Endothelial cell of umbilical vein (primary cell): ENCODE data around the gene MAPK13. TPM values are rescaled to one million over a fixed set of nuclear protein-coding genes. Genes with fewer than 3 reads are reported as not detected.

Experiments
- BruUV-seq: library from RNA; stranded (reverse); fragments of 400-500 nt; replicated peaks from 2 replicates; lab custom pipeline; 2021; lab: Mats Ljungman, UMichigan
- CTCF ChIA-PET: fragments of 300-600, 350-600 bp; sonication (Branson Sonifier 250); formaldehyde crosslinking; loops from one replicate; lab custom pipeline; 2021; ENCODE audit warnings: antibody characterized with exemption, inconsistent platforms; lab: Charles Lee
- POLR2A ChIA-PET: fragments of 300-600, 350-600 bp; sonication (Branson Sonifier 250); formaldehyde crosslinking; loops from one replicate; lab custom pipeline; 2021; ENCODE audit warnings: antibody characterized with exemption, inconsistent platforms; lab: Charles Lee
- DNase-seq: peaks from one replicate; pipeline ENCODE4 v3.0.0-alpha.2; 2011; ENCODE audit warnings: low read depth, low spot score
- FAIRE-seq: peaks from 2 replicates; lab custom pipeline; 2011; peaks lifted over from hg19 to GRCh38; lab: Jason Lieb, UNC
- H2AFZ ChIP-seq: 2 replicates; pipeline ENCODE4 v1.6.0; 2012; ENCODE audit warnings: low read depth, low read length, control low read depth, inconsistent platforms
- H3K27ac ChIP-seq: 2 replicates; pipeline ENCODE4 v1.5.1; 2011; ENCODE audit warnings: low read depth, mild to moderate bottlenecking, control low read depth, low read length, moderate library complexity; ENCODE audit not compliant: insufficient read depth
- H3K27me3 ChIP-seq, 2 experiments: 2 replicates each; pipeline versions ENCODE4 v1.6.0 to v1.6.1; 2011; ENCODE audit warnings: low read length in 2 of 2, mixed read lengths in 1 of 2; ENCODE audit not compliant: control insufficient read depth in 2 of 2, insufficient read depth in 2 of 2
- H3K36me3 ChIP-seq, 2 experiments: 2 replicates in 1 of 2; 3 replicates in 1 of 2; pipeline ENCODE4 v1.5.1; 2011; ENCODE audit warnings: low read length in 2 of 2, mild to moderate bottlenecking in 1 of 2, moderate library complexity in 1 of 2; ENCODE audit not compliant: control insufficient read depth in 2 of 2, insufficient read depth in 2 of 2; ENCODE audit errors: extremely low read depth in 1 of 2
- H3K4me1 ChIP-seq: 3 replicates; pipeline ENCODE4 v1.5.1; 2011; ENCODE audit warnings: mild to moderate bottlenecking, low read length; ENCODE audit not compliant: control insufficient read depth, insufficient read depth; ENCODE audit errors: extremely low read depth
- H3K4me2 ChIP-seq: 2 replicates; pipeline ENCODE4 v1.6.1; 2011; ENCODE audit warnings: low read length, control low read depth, mixed read lengths; ENCODE audit not compliant: insufficient read depth
- H3K4me3 ChIP-seq, 3 experiments: fragments of 200-600 bp in 1 of 3; sonication (generic), shearing (Covaris generic) in 1 of 3; replicated peaks in 1 of 3; 2 replicates each; pipeline ENCODE4 v1.5.1; 2011 to 2016; ENCODE audit warnings: control low read depth in 3 of 3, low read length in 3 of 3, mild to moderate bottlenecking in 2 of 3, inconsistent platforms in 1 of 3, low read depth in 1 of 3, moderate library complexity in 1 of 3; ENCODE audit not compliant: insufficient read depth in 1 of 3
- H3K79me2 ChIP-seq: 2 replicates; pipeline ENCODE4 v1.6.0; 2012; ENCODE audit warnings: low read length, inconsistent platforms; ENCODE audit not compliant: control insufficient read depth, insufficient read depth
- H3K9ac ChIP-seq: replicated peaks from 2 replicates; pipeline ENCODE3; 2011; ENCODE audit warnings: low read length, control low read depth; ENCODE audit not compliant: insufficient read depth; ENCODE audit errors: extremely low read depth
- H3K9me1 ChIP-seq: replicated peaks from 3 replicates; pipeline ENCODE4 v1.6.0; 2011; ENCODE audit warnings: mild to moderate bottlenecking, low read length; ENCODE audit not compliant: control insufficient read depth, insufficient read depth; ENCODE audit errors: extremely low read depth
- H3K9me3 ChIP-seq: replicated peaks from 2 replicates; pipeline ENCODE4 v1.5.1; 2012; ENCODE audit warnings: low read length, inconsistent platforms; ENCODE audit not compliant: control insufficient read depth, insufficient read depth
- H4K20me1 ChIP-seq: replicated peaks from 2 replicates; pipeline ENCODE3; 2011; ENCODE audit warnings: mild to moderate bottlenecking, low read length; ENCODE audit not compliant: control insufficient read depth, insufficient read depth; ENCODE audit errors: extremely low read depth
- CTCF ChIP-seq, 2 donors: IDR thresholded peaks; 1 replicate in 1 of 2; 2 replicates in 1 of 2; pipeline ENCODE4 v1.5.1; 2011; ENCODE audit warnings: low read length in 2 of 2, mild to moderate bottlenecking in 2 of 2, moderate library complexity in 2 of 2, control low read depth in 1 of 2, inconsistent platforms in 1 of 2, low read depth in 1 of 2; ENCODE audit not compliant: insufficient read depth in 1 of 2; ENCODE audit errors: extremely low read depth in 1 of 2
- EZH2 ChIP-seq: IDR thresholded peaks from 2 replicates; pipeline ENCODE4 v1.6.1; 2012; ENCODE audit warnings: borderline replicate concordance, low read depth, mild to moderate bottlenecking, moderate library complexity, low read length, inconsistent platforms; ENCODE audit not compliant: severe bottlenecking
- FOS ChIP-seq: IDR thresholded peaks from 2 replicates; pipeline ENCODE4 v1.6.1; 2011; ENCODE audit warnings: mild to moderate bottlenecking, low read length, moderate library complexity, borderline replicate concordance; ENCODE audit not compliant: insufficient read depth
- GATA2 ChIP-seq: IDR thresholded peaks from 2 replicates; pipeline ENCODE4 v1.7.0; 2011; ENCODE audit warnings: low read depth, mild to moderate bottlenecking, moderate library complexity, mixed read lengths, low read length; ENCODE audit not compliant: insufficient read length, insufficient read depth
- JUN ChIP-seq: IDR thresholded peaks from 2 replicates; pipeline ENCODE4 v1.6.1; 2011; ENCODE audit warnings: borderline replicate concordance, low read depth; ENCODE audit not compliant: insufficient read length, insufficient read depth
- MYC ChIP-seq: IDR thresholded peaks from one replicate; pipeline ENCODE4 v1.6.1; 2011; ENCODE audit warnings: mild to moderate bottlenecking, low read depth, low read length
- POLR2A ChIP-seq: IDR thresholded peaks from 2 replicates; pipeline ENCODE4 v1.6.1; 2012; ENCODE audit warnings: low read depth, mild to moderate bottlenecking, control low read depth, low read length
- POLR2AphosphoS5 ChIP-seq: IDR thresholded peaks from 2 replicates; pipeline ENCODE4 v1.6.1; 2012; ENCODE audit warnings: low read depth, mild to moderate bottlenecking, control low read depth, low read length, moderate library complexity; ENCODE audit not compliant: insufficient read depth
- dilution Hi-C: fragments of 300-500 bp; cut with MboI; formaldehyde crosslinking; loops from one replicate; pipeline ENCODE4 v1.15.0; 2019; ENCODE audit warnings: low sequenced_read_pairs; ENCODE audit not compliant: extremely low pct_ligation_motif_present
- intact Hi-C: fragments of 100-400 bp; cut with micrococcal nuclease; formaldehyde crosslinking; loops from one replicate; pipeline ENCODE4 v1.10.0; 2022
- polyA plus RNA-seq, 4 experiments: library from polyadenylated mRNA; depleted of rRNA in 3 of 4; stranded (reverse) in 3 of 4; unstranded in 1 of 4; fragments of >200 nt; gene quantifications; 2 replicates each; pipeline versions ENCODE4 v1.2.1 to v1.2.3, GENCODE V29; 2011 to 2012; ENCODE audit warnings: missing spikeins in 1 of 4
- total RNA-seq: library from RNA; stranded (reverse); gene quantifications from 2 replicates; pipeline ENCODE4 v1.2.3, GENCODE V29; 2021
- TF ChIP-seq, protein P1 (sequence below): IDR thresholded peaks from 2 replicates; pipeline ENCODE4 v1.6.1; 2011; ENCODE audit not compliant: insufficient read depth, insufficient read length

MAPK13 gene
- total and polyA plus RNA-seq, 2 donors (not counting 3 experiments of a cell fraction or from before 2014, with no cell fraction given): 9.0 to 11.6 TPM

DNA sequence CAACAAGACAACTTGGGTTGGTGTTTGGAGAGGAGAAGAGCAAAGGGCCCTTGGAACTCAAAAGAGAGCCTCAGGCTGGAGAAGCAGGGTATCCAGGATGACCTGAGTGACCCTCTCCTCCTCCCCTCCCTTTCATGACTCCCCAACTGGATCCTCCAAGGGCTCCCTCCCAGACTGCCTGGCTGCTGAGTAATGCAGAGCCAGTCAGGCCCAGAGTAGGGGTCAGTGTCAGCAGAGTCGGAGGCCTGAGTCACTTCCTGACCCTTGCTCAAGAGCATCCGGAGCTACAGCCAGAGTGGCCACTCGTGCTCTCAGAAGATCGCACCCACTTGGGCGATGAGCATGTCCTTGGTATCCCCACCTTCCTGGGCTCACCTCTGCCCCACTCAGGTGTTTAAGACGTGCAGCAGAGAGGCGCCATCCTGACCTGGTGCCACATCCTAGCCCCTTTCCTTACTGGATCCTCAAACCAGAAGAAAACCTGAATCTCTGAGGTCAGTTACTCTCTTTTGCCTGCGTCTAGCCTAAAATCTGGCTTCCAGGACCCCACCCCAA is 2.8 kb upstream of the MAPK13 start:
- POLR2A ChIA-PET: interaction anchor here (1.3 kb wide), 1 partner anchor 68 kb away, joined by 4 read pairs; no protein-coding TSS in a partner anchor
- peak overlapping the region; percentile 82 for H3K27ac ChIP-seq
- FAIRE-seq: peak; percentile 99

More for the DNA sequence above, 2.8 kb upstream of the MAPK13 start:
- H4K20me1 ChIP-seq: no peaks in the 10 kb centered on the region
- H3K36me3 ChIP-seq: no peaks in the 10 kb centered on the region
- peaks cover 44% of the 10 kb centered on the region for H3K4me1 ChIP-seq
- H3K79me2 ChIP-seq: no peaks in the 10 kb centered on the region
- no peaks in the 10 kb centered on the region for H3K27me3 ChIP-seq
- H3K4me3 ChIP-seq: no peak overlapping the region
- CTCF ChIA-PET: interaction anchor here (1.8 kb wide), 1 partner anchor 214 kb away, joined by 5 read pairs; no protein-coding TSS in a partner anchor
- peak; percentile 87 for DNase-seq
- dilution Hi-C loops: no loop called here
- peak overlapping the region; percentile 10 for H3K9ac ChIP-seq
- intact Hi-C loops: loop anchor here (1.0 to 2.0 kb wide), 3 partner anchors 70 to 223 kb away; no protein-coding TSS in a partner anchor
- no peaks in the 10 kb centered on the region for H3K9me3 ChIP-seq
- no peaks in the 10 kb centered on the region for H3K9me1 ChIP-seq
- no peak for TF ChIP-seq CTCF (IDR thresholded peaks at IDR 0.05; ENCODE audit: extremely low read depth in 1 of 2, insufficient read depth in 1 of 2, low read depth in 1 of 2, low read length in 2 of 2)
- TF ChIP-seq POLR2AphosphoS5: peak; percentile 95
- TF ChIP-seq, protein P1, sequence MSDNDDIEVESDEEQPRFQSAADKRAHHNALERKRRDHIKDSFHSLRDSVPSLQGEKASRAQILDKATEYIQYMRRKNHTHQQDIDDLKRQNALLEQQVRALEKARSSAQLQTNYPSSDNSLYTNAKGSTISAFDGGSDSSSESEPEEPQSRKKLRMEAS: no peak
- TF ChIP-seq POLR2A: peak; percentile 69
- TF ChIP-seq EZH2: no peak
- peak; percentile 98 for TF ChIP-seq FOS
- peak; percentile 86 for TF ChIP-seq JUN
- peak; percentile 50 for TF ChIP-seq GATA2
- peak; percentile 72 for TF ChIP-seq MYC
- peak overlapping the region; percentile 19 for H3K4me2 ChIP-seq
- BruUV-seq: no TSS peak
- H2AFZ ChIP-seq: no peak overlapping the region
